Suprapubic skin (tissue), 4 donors: Measurements from ENCODE around the gene PCDH15. TPM values are rescaled to one million over a fixed set of nuclear protein-coding genes. Genes with fewer than 3 reads are reported as not detected.
"Not testable (repeated sequence)": the region's sequence is repeated elsewhere in the genome, so short reads cannot be mapped to it uniquely, and the experiment has no call there.

Experiments
- DNase-seq, 2 donors: peaks; one replicate each; pipeline ENCODE4 v3.0.0-alpha.2; 2019; ENCODE audit warnings: low spot score in 2 of 2
- H3K27ac ChIP-seq: fragments of 200-600 bp; sonication (generic); one replicate; pipeline ENCODE4 v1.5.1; 2019
- H3K27me3 ChIP-seq: fragments of 200-600 bp; sonication (generic); one replicate; pipeline ENCODE4 v1.5.1; 2019
- H3K36me3 ChIP-seq: fragments of 200-600 bp; sonication (generic); one replicate; pipeline ENCODE4 v1.5.1; 2019
- H3K4me1 ChIP-seq: fragments of 200-600 bp; sonication (generic); one replicate; pipeline ENCODE4 v1.5.1; 2019
- H3K4me3 ChIP-seq: fragments of 200-600 bp; sonication (generic); one replicate; pipeline ENCODE4 v1.5.1; 2019; ENCODE audit warnings: mild to moderate bottlenecking
- H3K9me3 ChIP-seq: fragments of 200-600 bp; sonication (generic); one replicate; pipeline ENCODE4 v1.5.1; 2019
- CTCF ChIP-seq, 2 donors: fragments of 200-600 bp in 1 of 2; fragments of 450-650 bp in 1 of 2; sonication (generic) in 1 of 2; IDR thresholded peaks; one replicate each; pipeline ENCODE4 v1.5.1; 2016 to 2019; ENCODE audit warnings: antibody characterized with exemption in 2 of 2, mild to moderate bottlenecking in 1 of 2, moderate library complexity in 1 of 2
- EP300 ChIP-seq: sonication (generic); formaldehyde crosslinking; IDR thresholded peaks from one replicate; pipeline ENCODE4 v1.6.1; 2017; ENCODE audit warnings: antibody characterized with exemption
- POLR2A ChIP-seq, 2 donors: fragments of 450-650 bp; IDR thresholded peaks; one replicate each; pipeline ENCODE4 v1.6.1; 2017; ENCODE audit warnings: antibody characterized with exemption in 2 of 2, mild to moderate bottlenecking in 2 of 2, moderate library complexity in 2 of 2
- POLR2AphosphoS5 ChIP-seq, 3 donors: sonication (generic); formaldehyde crosslinking; IDR thresholded peaks; one replicate each; pipeline ENCODE4 v1.6.1; 2017; ENCODE audit warnings: antibody characterized with exemption in 3 of 3
- WGBS: methylation state at CpG from one replicate; pipeline ENCODE4 v1.1.5; 2018; 5-methylcytosine and 5-hydroxymethylcytosine counted together
- total RNA-seq, 4 donors: library from RNA; depleted of rRNA; stranded (reverse); fragments of >200 nt; gene quantifications; one replicate each; pipeline ENCODE4 v1.1.0, GENCODE V29; 2016

The PCDH15 gene
- total RNA-seq, 4 donors from 2014 or later = 0.11 TPM; not detected in 3

DNA sequence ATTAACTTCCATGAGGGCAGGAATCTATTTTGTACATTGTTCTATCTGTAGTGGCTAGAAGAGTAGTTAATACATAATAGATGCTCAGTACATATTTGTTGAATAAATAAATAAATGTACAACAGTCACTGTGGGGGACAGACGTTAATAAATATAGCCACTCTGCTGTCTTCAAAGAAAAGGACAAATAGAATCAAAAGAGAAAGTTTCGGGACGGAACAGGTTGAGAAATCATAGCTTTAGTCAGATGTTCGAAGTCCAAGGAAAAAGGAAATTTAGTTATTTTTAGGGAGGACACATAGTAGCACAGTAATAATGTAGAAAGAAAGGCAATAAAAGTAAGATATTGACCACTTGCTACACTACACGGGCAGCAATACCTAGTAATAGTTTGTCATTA lies 861.4 kb downstream of the PCDH15 start:
- Histone ChIP-seq H3K4me1 (no peaks in the 10 kb centered on the region), H3K9me3 (no peaks in the 10 kb centered on the region), H3K4me3 (no peak overlapping the region), H3K27ac (no peak overlapping the region), H3K27me3 (no peaks in the 10 kb centered on the region), H3K36me3 (no peaks in the 10 kb centered on the region)
- no peak for TF ChIP-seq EP300
- TF ChIP-seq CTCF (IDR thresholded peaks at IDR 0.05) = no peak
- no peak for TF ChIP-seq POLR2AphosphoS5 (IDR thresholded peaks at IDR 0.05)
- no peak for TF ChIP-seq POLR2A (IDR thresholded peaks at IDR 0.05)
- no peak for DNase-seq
- WGBS = 85% methylated on average over 5 of the region's 5 CpGs

DNA sequence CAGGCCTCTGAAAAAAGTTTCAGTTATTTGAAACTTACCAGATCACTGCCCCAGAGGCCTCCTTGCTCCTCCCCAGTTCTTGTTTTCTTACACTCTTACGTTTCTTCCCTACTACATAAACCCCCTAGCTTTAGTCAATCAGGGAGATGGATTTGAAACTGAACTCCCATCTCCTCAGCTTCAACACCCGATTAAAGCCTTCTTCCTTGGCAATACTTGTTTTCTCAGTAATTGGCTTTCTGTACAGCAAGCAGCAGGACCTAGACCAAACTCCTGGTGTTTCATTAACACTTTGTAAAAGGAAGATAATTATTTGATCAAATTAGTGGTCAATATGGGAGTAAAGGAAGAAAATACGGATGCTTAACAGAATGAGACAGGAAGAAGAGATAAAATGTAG lies 870.4 kb downstream of the PCDH15 start:
- WGBS = 59% methylated on average over 3 of the region's 3 CpGs
- TF ChIP-seq CTCF (IDR thresholded peaks at IDR 0.05) (no peak), POLR2AphosphoS5 (IDR thresholded peaks at IDR 0.05) (no peak), EP300 (no peak), POLR2A (IDR thresholded peaks at IDR 0.05) (no peak)
- no peak for DNase-seq

DNA sequence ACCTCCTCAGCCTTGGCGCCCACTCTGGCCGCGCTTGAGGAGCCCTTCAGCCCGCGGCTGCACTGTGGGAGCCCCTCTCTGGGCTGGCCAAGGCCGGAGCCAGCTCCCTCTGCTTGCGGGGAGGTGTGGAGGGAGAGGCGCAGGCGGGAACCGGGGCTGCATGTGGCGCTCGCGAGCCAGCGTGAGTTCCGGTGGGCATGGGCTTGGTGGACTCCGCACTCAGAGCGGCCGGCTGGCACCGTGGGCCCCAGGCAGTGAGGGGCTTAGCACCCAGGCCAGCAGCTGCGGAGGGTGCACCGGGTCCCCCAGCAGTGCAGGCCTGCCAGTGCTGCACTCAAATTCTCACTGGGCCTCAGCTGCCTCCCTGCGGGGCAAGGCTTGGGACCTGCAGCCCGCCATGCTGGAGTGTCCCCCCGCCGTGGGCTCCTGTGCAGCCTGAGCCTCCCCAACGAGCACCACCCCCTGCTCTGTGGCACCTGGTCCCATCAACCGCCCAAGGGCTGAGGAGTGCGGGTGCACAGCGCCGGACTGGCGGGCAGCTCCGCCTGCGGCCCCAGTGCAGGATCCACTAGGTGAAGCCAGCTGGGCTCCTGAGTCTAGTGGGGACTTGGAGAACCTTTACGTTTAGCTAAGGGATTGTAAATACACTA lies 876.9 kb downstream of the PCDH15 start:
- H3K4me3 ChIP-seq, H3K9me3 ChIP-seq, H3K27me3 ChIP-seq, H3K4me1 ChIP-seq, H3K27ac ChIP-seq, H3K36me3 ChIP-seq, DNase-seq: not testable (repeated sequence)
- WGBS = 95% methylated on average over 21 of the region's 34 CpGs

More for the DNA sequence above, 870.4 kb downstream of the PCDH15 start:
- H3K27ac ChIP-seq = no peak overlapping the region
- no peaks in the 10 kb centered on the region for H3K4me1 ChIP-seq
- H3K27me3 ChIP-seq = no peaks in the 10 kb centered on the region
- H3K9me3 ChIP-seq = no peaks in the 10 kb centered on the region
- H3K4me3 ChIP-seq = no peak overlapping the region
- no peaks in the 10 kb centered on the region for H3K36me3 ChIP-seq

DNA sequence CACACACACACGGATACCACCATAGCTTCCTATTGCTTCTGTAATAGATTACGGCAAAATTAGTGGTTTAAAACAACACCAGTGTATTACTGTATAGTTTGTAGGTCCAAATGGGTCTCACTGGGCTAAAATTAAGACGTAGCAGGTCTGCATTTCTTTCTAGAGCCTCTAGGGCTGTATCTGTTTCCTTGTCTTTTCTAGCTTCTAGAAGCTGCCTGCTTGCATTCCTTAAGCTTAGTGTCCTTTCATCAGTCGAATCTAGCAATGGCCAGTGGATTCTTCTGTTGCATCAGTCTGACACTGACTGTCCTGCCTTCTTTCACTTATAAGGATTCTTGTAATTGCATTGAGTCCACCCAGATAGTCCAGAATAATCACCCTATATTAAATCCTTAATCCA lies 882.3 kb downstream of the PCDH15 start:
- no peak for DNase-seq
- Histone ChIP-seq H3K4me1 (no peaks in the 10 kb centered on the region), H3K27me3 (no peaks in the 10 kb centered on the region), H3K4me3 (no peak overlapping the region), H3K27ac (no peak overlapping the region), H3K36me3 (no peaks in the 10 kb centered on the region), H3K9me3 (no peaks in the 10 kb centered on the region)
- WGBS = 70% methylated on average over 4 of the region's 4 CpGs
- TF ChIP-seq POLR2A (IDR thresholded peaks at IDR 0.05) (no peak), CTCF (IDR thresholded peaks at IDR 0.05) (no peak), EP300 (no peak), POLR2AphosphoS5 (IDR thresholded peaks at IDR 0.05) (no peak)

DNA sequence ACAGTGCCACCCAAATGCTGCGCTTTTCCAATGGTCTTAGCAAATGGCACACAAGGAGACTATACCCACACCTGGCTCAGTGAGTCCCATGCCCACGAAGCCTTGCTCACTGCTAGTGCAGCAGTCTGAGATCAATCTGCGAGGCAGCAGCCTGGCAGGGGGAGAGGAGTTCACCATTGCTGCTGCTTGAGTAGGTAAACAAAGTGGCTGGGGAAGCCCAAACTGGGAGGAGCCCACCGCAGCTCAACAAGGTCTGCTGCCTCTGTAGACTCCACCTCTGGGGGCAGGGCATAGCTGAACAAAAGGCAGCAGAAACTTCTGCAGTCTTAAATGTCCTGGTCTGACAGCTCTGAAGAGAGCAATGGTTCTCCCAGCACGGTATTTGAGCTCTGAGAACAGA lies 891.2 kb downstream of the PCDH15 start:
- 79% methylated on average over 5 of the region's 5 CpGs for WGBS
- no peaks in the 10 kb centered on the region for H3K9me3 ChIP-seq

More for the DNA sequence above, 891.2 kb downstream of the PCDH15 start:
- TF ChIP-seq POLR2A (IDR thresholded peaks at IDR 0.05) (no peak), CTCF (IDR thresholded peaks at IDR 0.05) (no peak), EP300 (no peak), POLR2AphosphoS5 (IDR thresholded peaks at IDR 0.05) (no peak)
- Histone ChIP-seq H3K27ac (no peak overlapping the region), H3K4me1 (no peaks in the 10 kb centered on the region), H3K36me3 (no peaks in the 10 kb centered on the region), H3K4me3 (no peak overlapping the region), H3K27me3 (no peaks in the 10 kb centered on the region)
- no peak for DNase-seq
